Tibial artery (tissue), 4 donors: Measurements from ENCODE around the gene ONECUT3.

Source experiments
- DNase-seq, 2 donors: peaks; one replicate each; pipeline ENCODE4 v3.0.0-alpha.2; 2019
- H3K27ac ChIP-seq, 2 donors: fragments of 200-600 bp; sonication (generic) in 1 of 2; 1 replicate in 1 of 2; 2 replicates in 1 of 2; pipeline ENCODE4 v1.5.1; 2018 to 2019; ENCODE audit warnings: mild to moderate bottlenecking in 1 of 2
- H3K27me3 ChIP-seq, 2 donors: fragments of 200-600 bp; sonication (generic) in 1 of 2; one replicate each; pipeline versions ENCODE4 v1.5.1 to v1.6.0; 2016 to 2019
- H3K36me3 ChIP-seq, 3 donors: fragments of 200-600 bp; sonication (generic) in 2 of 3; one replicate each; pipeline ENCODE4 v1.5.1; 2016 to 2019; ENCODE audit warnings: mild to moderate bottlenecking in 2 of 3
- H3K4me1 ChIP-seq, 4 donors: fragments of 200-600 bp; sonication (generic) in 2 of 4; 1 replicate in 3 of 4; 2 replicates in 1 of 4; pipeline ENCODE4 v1.5.1; 2016 to 2019
- H3K4me3 ChIP-seq, 2 donors: fragments of 200-600 bp; sonication (generic) in 1 of 2; 1 replicate in 1 of 2; 2 replicates in 1 of 2; pipeline ENCODE4 v1.5.1; 2018 to 2019; ENCODE audit warnings: mild to moderate bottlenecking in 2 of 2
- H3K9me3 ChIP-seq, 3 donors: fragments of 200-600 bp; sonication (generic) in 1 of 3; one replicate each; pipeline ENCODE4 v1.5.1; 2016 to 2019
- intact Hi-C: fragments of 100-400 bp; cut with DNase I; formaldehyde crosslinking; loops from one replicate; pipeline ENCODE4 v1.15.0; 2023; ENCODE audit warnings: low total_unique reads
- TF ChIP-seq, protein P1 (sequence below), 2 experiments: fragments of 200-600 bp in 1 of 2; fragments of 450-650 bp in 1 of 2; IDR thresholded peaks; one replicate each; pipeline ENCODE4 v1.5.1; 2017 to 2019; ENCODE audit warnings: antibody characterized with exemption in 2 of 2, mild to moderate bottlenecking in 1 of 2, moderate library complexity in 1 of 2

The ONECUT3 gene

DNA sequence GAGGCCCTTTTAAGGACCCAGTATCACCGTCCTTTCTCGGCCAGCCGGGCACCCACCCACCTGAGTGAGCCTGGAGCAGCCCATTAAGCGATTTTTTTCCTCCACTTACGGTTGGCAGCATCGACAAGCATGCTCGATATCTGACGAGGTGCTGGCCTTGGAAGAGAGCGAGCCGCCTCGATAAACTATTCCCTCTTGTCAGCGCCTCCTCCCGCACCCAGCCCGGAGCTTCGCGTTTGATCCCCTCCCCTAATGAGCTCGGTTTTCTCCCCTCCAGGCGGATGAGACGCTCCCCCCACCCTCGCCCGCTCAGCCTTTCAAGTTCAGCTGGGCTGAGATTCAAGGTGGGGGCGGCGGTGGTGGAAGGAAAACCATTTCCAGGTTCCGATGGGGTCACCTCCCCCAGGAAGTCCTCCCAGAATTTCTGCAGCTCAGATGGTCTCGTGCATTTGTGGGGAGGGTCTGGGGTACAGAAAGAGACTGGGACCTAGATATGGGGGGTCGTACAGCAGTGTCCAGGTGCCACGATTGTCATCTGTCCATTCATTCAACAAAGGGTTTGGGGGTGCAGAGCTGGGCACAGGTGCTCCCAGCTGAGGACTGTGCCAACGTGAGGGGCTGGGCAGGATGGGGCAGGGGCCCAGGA lies 18.9 kb upstream of the ONECUT3 start:
- H3K9me3 ChIP-seq, result no peaks in the 10 kb centered on the region
- H3K4me1 ChIP-seq, result no peaks in the 10 kb centered on the region
- no peak overlapping the region for H3K27ac ChIP-seq
- H3K27me3 ChIP-seq, result peaks cover 0 to 96% of the 10 kb centered on the region in 2 donors
- TF ChIP-seq, protein P1, sequence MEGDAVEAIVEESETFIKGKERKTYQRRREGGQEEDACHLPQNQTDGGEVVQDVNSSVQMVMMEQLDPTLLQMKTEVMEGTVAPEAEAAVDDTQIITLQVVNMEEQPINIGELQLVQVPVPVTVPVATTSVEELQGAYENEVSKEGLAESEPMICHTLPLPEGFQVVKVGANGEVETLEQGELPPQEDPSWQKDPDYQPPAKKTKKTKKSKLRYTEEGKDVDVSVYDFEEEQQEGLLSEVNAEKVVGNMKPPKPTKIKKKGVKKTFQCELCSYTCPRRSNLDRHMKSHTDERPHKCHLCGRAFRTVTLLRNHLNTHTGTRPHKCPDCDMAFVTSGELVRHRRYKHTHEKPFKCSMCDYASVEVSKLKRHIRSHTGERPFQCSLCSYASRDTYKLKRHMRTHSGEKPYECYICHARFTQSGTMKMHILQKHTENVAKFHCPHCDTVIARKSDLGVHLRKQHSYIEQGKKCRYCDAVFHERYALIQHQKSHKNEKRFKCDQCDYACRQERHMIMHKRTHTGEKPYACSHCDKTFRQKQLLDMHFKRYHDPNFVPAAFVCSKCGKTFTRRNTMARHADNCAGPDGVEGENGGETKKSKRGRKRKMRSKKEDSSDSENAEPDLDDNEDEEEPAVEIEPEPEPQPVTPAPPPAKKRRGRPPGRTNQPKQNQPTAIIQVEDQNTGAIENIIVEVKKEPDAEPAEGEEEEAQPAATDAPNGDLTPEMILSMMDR (IDR thresholded peaks at IDR 0.05), result no peak
- DNase-seq, result no peak
- no peak overlapping the region for H3K4me3 ChIP-seq
- no peaks in the 10 kb centered on the region for H3K36me3 ChIP-seq
- intact Hi-C loops, result no loop called here

DNA sequence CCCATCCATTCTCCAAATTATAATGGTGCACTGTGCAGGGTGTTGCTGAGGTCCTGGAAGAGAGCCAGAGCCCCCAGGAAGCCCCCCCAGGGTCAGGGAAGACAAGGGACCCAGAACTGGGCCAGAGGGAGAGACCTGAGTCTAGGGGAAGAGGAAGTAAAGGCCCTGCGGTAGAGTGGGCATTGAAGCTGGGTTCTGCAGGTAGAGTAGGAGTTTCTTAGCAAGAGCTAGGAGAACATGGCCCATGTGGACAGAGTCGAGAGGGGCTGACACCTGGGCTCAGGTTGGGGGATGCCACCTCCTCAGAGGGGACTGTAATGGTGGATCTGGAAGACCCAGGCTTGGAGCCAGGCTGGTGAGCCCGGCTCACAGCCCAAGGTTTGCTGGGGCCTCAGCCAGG lies 17.0 kb upstream of the ONECUT3 start:
- TF ChIP-seq, protein P1 (IDR thresholded peaks at IDR 0.05), result no peak
- H3K4me1 ChIP-seq, result no peaks in the 10 kb centered on the region
- H3K27ac ChIP-seq, result no peak overlapping the region
- no peaks in the 10 kb centered on the region for H3K36me3 ChIP-seq
- DNase-seq, result no peak
- peaks cover 0 to 11% (median 9%) of the 10 kb centered on the region in 3 donors for H3K9me3 ChIP-seq
- intact Hi-C loops, result no loop called here
- peaks cover 0 to 89% of the 10 kb centered on the region in 2 donors for H3K27me3 ChIP-seq
- no peak overlapping the region for H3K4me3 ChIP-seq

DNA sequence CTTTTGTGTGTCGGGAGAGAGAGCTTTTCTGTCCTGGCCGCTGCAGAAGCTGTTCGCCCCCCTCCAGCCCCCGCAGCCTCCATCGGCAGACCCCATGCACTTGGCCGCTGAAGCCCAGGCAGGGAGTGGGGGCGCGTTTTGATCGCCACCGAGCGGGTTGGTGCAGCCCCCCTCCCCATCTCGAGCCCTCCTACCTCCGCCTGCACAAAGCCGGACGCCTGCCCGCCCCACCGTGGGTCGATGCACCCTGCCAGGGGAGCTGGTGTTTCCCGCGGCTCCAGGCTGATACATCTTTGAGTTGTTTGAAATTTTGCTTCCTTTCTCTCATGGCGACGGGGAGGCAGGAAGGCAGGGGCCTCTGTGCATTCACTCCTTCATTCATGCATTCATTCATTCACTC lies 16.4 kb upstream of the ONECUT3 start:
- H3K27me3 ChIP-seq, result peaks cover 0 to 87% of the 10 kb centered on the region in 2 donors
- TF ChIP-seq, protein P1 (IDR thresholded peaks at IDR 0.05), result no peak
- no peaks in the 10 kb centered on the region for H3K4me1 ChIP-seq
- H3K27ac ChIP-seq, result no peak overlapping the region
- peaks cover 0 to 11% (median 9%) of the 10 kb centered on the region in 3 donors for H3K9me3 ChIP-seq
- intact Hi-C loops, result no loop called here
- no peak for DNase-seq
- no peaks in the 10 kb centered on the region for H3K36me3 ChIP-seq
- no peak overlapping the region for H3K4me3 ChIP-seq

DNA sequence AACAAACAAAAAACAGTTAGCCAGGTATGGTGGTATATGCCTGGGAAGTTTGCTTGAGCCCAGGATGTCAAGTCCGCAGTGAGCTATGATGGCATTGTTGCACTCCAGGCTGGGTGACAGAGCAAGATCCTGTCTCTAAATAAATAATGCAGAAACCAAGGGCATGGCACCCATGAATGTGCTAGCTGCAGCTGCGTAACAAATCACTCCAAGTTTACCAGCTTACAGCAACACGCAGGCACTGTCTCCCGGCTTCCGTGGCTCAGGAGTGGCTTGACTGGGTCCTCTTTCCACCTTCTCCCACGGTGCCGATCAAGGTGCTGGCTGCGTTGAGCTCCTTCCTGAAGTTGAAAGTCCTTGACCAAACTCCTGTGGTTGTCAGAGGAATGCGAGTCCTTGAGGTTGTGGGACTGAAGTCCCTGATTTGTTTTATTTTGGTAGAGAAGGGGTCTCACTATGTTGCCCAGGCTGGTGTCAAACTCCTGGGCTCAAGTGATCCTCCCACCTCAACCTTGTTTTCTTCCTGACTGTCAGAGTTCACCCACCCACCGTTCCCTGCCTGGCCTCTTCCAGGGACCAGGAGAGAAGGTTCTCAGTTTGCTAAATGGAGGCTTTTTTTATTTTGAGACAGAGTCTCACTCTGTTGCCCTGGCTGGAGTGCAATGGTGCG lies 13.2 kb upstream of the ONECUT3 start:
- H3K27ac ChIP-seq, result no peak overlapping the region
- peaks cover 0 to under 1% (median 0%) of the 10 kb centered on the region in 4 donors for H3K4me1 ChIP-seq
- peaks cover 0 to 11% (median 9%) of the 10 kb centered on the region in 3 donors for H3K9me3 ChIP-seq
- no peak for DNase-seq
- H3K36me3 ChIP-seq, result no peaks in the 10 kb centered on the region
- H3K4me3 ChIP-seq, result no peak overlapping the region
- intact Hi-C loops, result no loop called here
- TF ChIP-seq, protein P1 (IDR thresholded peaks at IDR 0.05), result no peak
- peaks cover 0 to 86% of the 10 kb centered on the region in 2 donors for H3K27me3 ChIP-seq

DNA sequence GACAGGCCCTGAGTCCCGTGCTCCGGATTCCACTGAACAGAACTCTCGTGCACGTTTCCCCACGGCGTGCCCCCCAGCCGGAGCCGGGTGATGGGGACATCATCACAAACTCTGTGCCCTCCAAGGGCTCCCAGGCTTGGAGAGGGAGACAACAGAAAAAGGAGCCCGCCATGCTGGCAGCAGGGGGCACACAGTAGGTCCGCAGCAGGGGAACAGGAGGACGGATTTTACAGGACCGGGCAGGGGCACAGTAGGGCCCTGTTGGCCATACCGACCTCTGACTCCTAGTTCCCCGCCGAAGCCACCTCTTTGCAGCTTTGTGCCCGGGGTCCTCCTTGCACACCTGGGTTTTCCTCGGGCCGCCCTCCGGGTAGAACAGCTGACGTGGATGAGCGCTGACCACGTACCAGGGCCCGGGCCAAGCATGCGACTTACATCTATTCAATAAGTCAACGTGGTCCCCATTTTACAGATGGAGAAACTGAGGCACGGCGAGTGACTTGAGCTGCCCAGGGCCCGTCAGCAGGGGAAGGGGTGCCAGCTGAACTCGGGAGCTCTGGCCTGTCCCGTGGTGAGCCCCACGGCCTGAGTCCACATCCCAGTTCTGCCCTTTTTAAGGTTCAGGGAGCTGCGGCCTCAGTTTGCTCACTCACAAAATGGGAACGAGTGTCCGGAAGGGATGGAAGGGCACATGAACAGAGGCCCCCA lies 10.2 kb upstream of the ONECUT3 start:
- H3K27me3 ChIP-seq, result peaks cover 0 to 86% of the 10 kb centered on the region in 2 donors
- no peak overlapping the region for H3K4me3 ChIP-seq
- intact Hi-C loops, result no loop called here
- H3K4me1 ChIP-seq, result peaks cover 0 to 17% (median 4%) of the 10 kb centered on the region in 4 donors
- no peak for DNase-seq
- H3K27ac ChIP-seq, result no peak overlapping the region
- no peaks in the 10 kb centered on the region for H3K36me3 ChIP-seq
- TF ChIP-seq, protein P1 (IDR thresholded peaks at IDR 0.05), result no peak
- peaks cover 0 to 11% (median 9%) of the 10 kb centered on the region in 3 donors for H3K9me3 ChIP-seq
